Fibroblast of mammary gland (primary cell): ENCODE measurements around the gene RAX.

Experiments used
- DNase-seq: peaks from one replicate; pipeline ENCODE4 v3.0.0-alpha.2; 2010; ENCODE audit warnings: low read depth
- H3K4me3 ChIP-seq: 2 replicates; pipeline ENCODE4 v1.5.1; 2011; ENCODE audit warnings: low read depth, mild to moderate bottlenecking, low read length, moderate library complexity; ENCODE audit not compliant: control insufficient read depth
- CTCF ChIP-seq: conservative IDR thresholded peaks from 2 replicates; pipeline ENCODE4 v1.5.1; 2011; ENCODE audit warnings: low read depth, low read length, inconsistent platforms; ENCODE audit not compliant: control insufficient read depth, insufficient read depth

Gene RAX

GRCh38 chr18:59232309-59233016 lies 40.8 kb downstream of the RAX start:
- no peak overlapping the region for H3K4me3 ChIP-seq
- TF ChIP-seq CTCF: no peak
- DNase-seq: no peak

GRCh38 chr18:59231877-59232276 lies 41.4 kb downstream of the RAX start:
- DNase-seq: no peak
- TF ChIP-seq CTCF: no peak
- no peak overlapping the region for H3K4me3 ChIP-seq

- TF ChIP-seq CTCF: no peak
These were observed 42.1 kb downstream of the RAX start for GRCh38 chr18:59231114-59231513.

GRCh38 chr18:59229701-59230443 lies 43.4 kb downstream of the RAX start:
- no peak for DNase-seq
- no peak for TF ChIP-seq CTCF
- no peak overlapping the region for H3K4me3 ChIP-seq

More at GRCh38 chr18:59231114-59231513, 42.1 kb downstream of the RAX start:
- no peak for DNase-seq
- no peak overlapping the region for H3K4me3 ChIP-seq

- no peak for TF ChIP-seq CTCF
- no peak for DNase-seq
- no peak overlapping the region for H3K4me3 ChIP-seq
These were observed 44.1 kb downstream of the RAX start for GRCh38 chr18:59229191-59229590.

GRCh38 chr18:59228351-59228750 lies 44.9 kb downstream of the RAX start:
- peak; percentile 16 for DNase-seq
- no peak overlapping the region for H3K4me3 ChIP-seq
- TF ChIP-seq CTCF: no peak
